GM23338 (cell line): ENCODE results near the gene SRMS.

Experiments used
- EZH2 ChIP-seq: fragments of 200-600 bp; sonication (generic); IDR thresholded peaks from one replicate; pipeline ENCODE4 v1.8.0; 2017; ENCODE audit warnings: antibody characterized with exemption, mild to moderate bottlenecking, low read depth; ENCODE audit not compliant: unreplicated experiment
- EZH2phosphoT487 ChIP-seq: fragments of 200-600 bp; sonication (generic); IDR thresholded peaks from one replicate; pipeline ENCODE4 v1.8.1; 2018; ENCODE audit warnings: antibody characterized with exemption; ENCODE audit not compliant: unreplicated experiment
- JUNB ChIP-seq: IDR thresholded peaks from one replicate; pipeline ENCODE4 v1.6.1; 2016; ENCODE audit warnings: antibody characterized with exemption; ENCODE audit not compliant: unreplicated experiment
- POLR2AphosphoS5 ChIP-seq: IDR thresholded peaks from 2 replicates; pipeline ENCODE4 v1.6.1; 2016; ENCODE audit warnings: antibody characterized with exemption, low read depth
- STAT1 ChIP-seq: IDR thresholded peaks from one replicate; pipeline ENCODE4 v1.6.1; 2016; ENCODE audit warnings: antibody characterized with exemption; ENCODE audit not compliant: unreplicated experiment
- ZNF114 ChIP-seq: fragments of 250-450 bp; sonication (Bioruptor Pico); IDR thresholded peaks from 2 replicates; pipeline ENCODE4 v1.5.0; 2020; ENCODE audit warnings: mild to moderate bottlenecking, moderate library complexity
- ZNF462 ChIP-seq: fragments of 250-450 bp; sonication (Bioruptor Pico); IDR thresholded peaks from 2 replicates; pipeline ENCODE4 v1.5.0; 2020; ENCODE audit warnings: mild to moderate bottlenecking, moderate library complexity
- TF ChIP-seq, protein P1 (sequence below): IDR thresholded peaks from one replicate; pipeline ENCODE4 v1.6.1; 2018; ENCODE audit warnings: antibody characterized with exemption; ENCODE audit not compliant: unreplicated experiment
- TF ChIP-seq, protein P2 (sequence below), 2 experiments: fragments of 200-600 bp in 1 of 2; sonication (generic) in 1 of 2; conservative IDR thresholded peaks; 2 replicates each; pipeline versions ENCODE4 v1.5.1 to v1.6.1; 2016 to 2017; ENCODE audit warnings: antibody characterized with exemption in 2 of 2, low read depth in 2 of 2, mild to moderate bottlenecking in 2 of 2, moderate library complexity in 1 of 2

- no peak for TF ChIP-seq EZH2phosphoT487
- TF ChIP-seq, protein P1, sequence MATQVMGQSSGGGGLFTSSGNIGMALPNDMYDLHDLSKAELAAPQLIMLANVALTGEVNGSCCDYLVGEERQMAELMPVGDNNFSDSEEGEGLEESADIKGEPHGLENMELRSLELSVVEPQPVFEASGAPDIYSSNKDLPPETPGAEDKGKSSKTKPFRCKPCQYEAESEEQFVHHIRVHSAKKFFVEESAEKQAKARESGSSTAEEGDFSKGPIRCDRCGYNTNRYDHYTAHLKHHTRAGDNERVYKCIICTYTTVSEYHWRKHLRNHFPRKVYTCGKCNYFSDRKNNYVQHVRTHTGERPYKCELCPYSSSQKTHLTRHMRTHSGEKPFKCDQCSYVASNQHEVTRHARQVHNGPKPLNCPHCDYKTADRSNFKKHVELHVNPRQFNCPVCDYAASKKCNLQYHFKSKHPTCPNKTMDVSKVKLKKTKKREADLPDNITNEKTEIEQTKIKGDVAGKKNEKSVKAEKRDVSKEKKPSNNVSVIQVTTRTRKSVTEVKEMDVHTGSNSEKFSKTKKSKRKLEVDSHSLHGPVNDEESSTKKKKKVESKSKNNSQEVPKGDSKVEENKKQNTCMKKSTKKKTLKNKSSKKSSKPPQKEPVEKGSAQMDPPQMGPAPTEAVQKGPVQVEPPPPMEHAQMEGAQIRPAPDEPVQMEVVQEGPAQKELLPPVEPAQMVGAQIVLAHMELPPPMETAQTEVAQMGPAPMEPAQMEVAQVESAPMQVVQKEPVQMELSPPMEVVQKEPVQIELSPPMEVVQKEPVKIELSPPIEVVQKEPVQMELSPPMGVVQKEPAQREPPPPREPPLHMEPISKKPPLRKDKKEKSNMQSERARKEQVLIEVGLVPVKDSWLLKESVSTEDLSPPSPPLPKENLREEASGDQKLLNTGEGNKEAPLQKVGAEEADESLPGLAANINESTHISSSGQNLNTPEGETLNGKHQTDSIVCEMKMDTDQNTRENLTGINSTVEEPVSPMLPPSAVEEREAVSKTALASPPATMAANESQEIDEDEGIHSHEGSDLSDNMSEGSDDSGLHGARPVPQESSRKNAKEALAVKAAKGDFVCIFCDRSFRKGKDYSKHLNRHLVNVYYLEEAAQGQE = no peak
- TF ChIP-seq, protein P2, sequence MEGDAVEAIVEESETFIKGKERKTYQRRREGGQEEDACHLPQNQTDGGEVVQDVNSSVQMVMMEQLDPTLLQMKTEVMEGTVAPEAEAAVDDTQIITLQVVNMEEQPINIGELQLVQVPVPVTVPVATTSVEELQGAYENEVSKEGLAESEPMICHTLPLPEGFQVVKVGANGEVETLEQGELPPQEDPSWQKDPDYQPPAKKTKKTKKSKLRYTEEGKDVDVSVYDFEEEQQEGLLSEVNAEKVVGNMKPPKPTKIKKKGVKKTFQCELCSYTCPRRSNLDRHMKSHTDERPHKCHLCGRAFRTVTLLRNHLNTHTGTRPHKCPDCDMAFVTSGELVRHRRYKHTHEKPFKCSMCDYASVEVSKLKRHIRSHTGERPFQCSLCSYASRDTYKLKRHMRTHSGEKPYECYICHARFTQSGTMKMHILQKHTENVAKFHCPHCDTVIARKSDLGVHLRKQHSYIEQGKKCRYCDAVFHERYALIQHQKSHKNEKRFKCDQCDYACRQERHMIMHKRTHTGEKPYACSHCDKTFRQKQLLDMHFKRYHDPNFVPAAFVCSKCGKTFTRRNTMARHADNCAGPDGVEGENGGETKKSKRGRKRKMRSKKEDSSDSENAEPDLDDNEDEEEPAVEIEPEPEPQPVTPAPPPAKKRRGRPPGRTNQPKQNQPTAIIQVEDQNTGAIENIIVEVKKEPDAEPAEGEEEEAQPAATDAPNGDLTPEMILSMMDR (conservative IDR thresholded peaks at IDR 0.05; ENCODE audit: low read depth in 2 of 2) = no peak
- TF ChIP-seq EZH2 = no peak
- no peak for TF ChIP-seq STAT1
- no peak for TF ChIP-seq POLR2AphosphoS5
- no peak for TF ChIP-seq JUNB
- TF ChIP-seq ZNF462 (CRISPR knock-in tag) = no peak
- no peak for TF ChIP-seq ZNF114 (CRISPR knock-in tag)
These were observed 41.1 kb upstream of the SRMS start for GRCh38 chr20:63588641-63589041.
